ENCODE results near the gene SDF4.

DNA sequence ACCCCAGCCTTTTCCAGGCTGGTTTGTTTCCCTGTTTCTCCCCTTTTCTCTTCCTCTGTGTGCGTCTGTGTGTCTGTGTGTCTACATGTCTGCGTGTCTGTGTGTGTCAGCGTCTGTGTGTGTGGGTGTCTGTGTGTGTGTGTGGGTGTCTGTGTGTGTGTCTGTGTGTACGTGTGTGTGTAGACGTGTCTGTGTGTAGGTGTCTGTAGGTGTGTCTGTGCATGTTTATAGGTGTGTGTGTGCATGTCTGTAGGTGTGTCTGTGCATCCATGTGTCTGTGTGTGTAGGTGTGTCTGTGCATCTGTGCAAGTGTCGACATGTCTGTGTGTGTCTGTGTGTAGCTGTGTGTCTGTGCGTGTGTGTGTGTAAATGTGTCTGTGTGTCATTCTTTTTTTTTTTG lies 54.9 kb downstream of the SDF4 start:
- TF ChIP-seq, protein P1, sequence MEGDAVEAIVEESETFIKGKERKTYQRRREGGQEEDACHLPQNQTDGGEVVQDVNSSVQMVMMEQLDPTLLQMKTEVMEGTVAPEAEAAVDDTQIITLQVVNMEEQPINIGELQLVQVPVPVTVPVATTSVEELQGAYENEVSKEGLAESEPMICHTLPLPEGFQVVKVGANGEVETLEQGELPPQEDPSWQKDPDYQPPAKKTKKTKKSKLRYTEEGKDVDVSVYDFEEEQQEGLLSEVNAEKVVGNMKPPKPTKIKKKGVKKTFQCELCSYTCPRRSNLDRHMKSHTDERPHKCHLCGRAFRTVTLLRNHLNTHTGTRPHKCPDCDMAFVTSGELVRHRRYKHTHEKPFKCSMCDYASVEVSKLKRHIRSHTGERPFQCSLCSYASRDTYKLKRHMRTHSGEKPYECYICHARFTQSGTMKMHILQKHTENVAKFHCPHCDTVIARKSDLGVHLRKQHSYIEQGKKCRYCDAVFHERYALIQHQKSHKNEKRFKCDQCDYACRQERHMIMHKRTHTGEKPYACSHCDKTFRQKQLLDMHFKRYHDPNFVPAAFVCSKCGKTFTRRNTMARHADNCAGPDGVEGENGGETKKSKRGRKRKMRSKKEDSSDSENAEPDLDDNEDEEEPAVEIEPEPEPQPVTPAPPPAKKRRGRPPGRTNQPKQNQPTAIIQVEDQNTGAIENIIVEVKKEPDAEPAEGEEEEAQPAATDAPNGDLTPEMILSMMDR (IDR thresholded peaks at IDR 0.05; ENCODE audit: insufficient read depth, low read length, poor library complexity, severe bottlenecking), result no peak
- TF ChIP-seq EZH2phosphoT487 (conservative IDR thresholded peaks at IDR 0.05; ENCODE audit: low read length), result no peak

All from SU-DHL-6 (cell line).